IMR-90 (cell line): Measurements from ENCODE around the gene METTL2B.
"Not testable (repeated sequence)": the region's sequence is repeated elsewhere in the genome, so short reads cannot be mapped to it uniquely, and the experiment has no call there.

Experiments
- CEBPB ChIP-seq: IDR thresholded peaks from 2 replicates; pipeline ENCODE4 v1.6.1; 2012; ENCODE audit warnings: low read depth, low read length, improper control_type of control experiment
- CHD1 ChIP-seq: IDR thresholded peaks from 2 replicates; pipeline ENCODE4 v1.6.1; 2012; ENCODE audit warnings: low read depth, low read length, improper control_type of control experiment
- FOS ChIP-seq: fragments of 150-350 bp; IDR thresholded peaks from 2 replicates; pipeline ENCODE4 v1.6.1; 2016; ENCODE audit warnings: low read depth, low read length
- MAFK ChIP-seq: IDR thresholded peaks from 2 replicates; pipeline ENCODE4 v1.6.1; 2012; ENCODE audit warnings: low read depth, low read length, improper control_type of control experiment
- MAZ ChIP-seq: IDR thresholded peaks from 2 replicates; pipeline ENCODE4 v1.6.1; 2012; ENCODE audit warnings: low read depth, mild to moderate bottlenecking, low read length, improper control_type of control experiment, moderate library complexity, borderline replicate concordance
- MXI1 ChIP-seq: IDR thresholded peaks from 2 replicates; pipeline ENCODE4 v1.6.1; 2012; ENCODE audit warnings: low read depth, mild to moderate bottlenecking, low read length, moderate library complexity, borderline replicate concordance
- NFE2L2 ChIP-seq: fragments of 150-350 bp; IDR thresholded peaks from 2 replicates; pipeline ENCODE4 v1.6.1; 2016; ENCODE audit warnings: low read depth, mild to moderate bottlenecking, low read length
- POLR2A ChIP-seq: IDR thresholded peaks from 2 replicates; pipeline ENCODE4 v1.6.1; 2012; ENCODE audit warnings: mild to moderate bottlenecking, low read depth, low read length
- RAD21 ChIP-seq: IDR thresholded peaks from 2 replicates; pipeline ENCODE4 v1.6.1; 2012; ENCODE audit warnings: low read length, improper control_type of control experiment
- RFX5 ChIP-seq: IDR thresholded peaks from 2 replicates; pipeline ENCODE4 v1.8.0; 2012; ENCODE audit warnings: low read depth, mild to moderate bottlenecking, low read length, moderate library complexity
- SMC3 ChIP-seq: fragments of 150-350 bp; IDR thresholded peaks from 2 replicates; pipeline ENCODE4 v1.6.1; 2016; ENCODE audit warnings: low read depth, mild to moderate bottlenecking, antibody characterized with exemption, low read length, moderate library complexity
- TF ChIP-seq, protein P1 (sequence below): conservative IDR thresholded peaks from 2 replicates; pipeline ENCODE4 v1.5.1; 2012; ENCODE audit warnings: mild to moderate bottlenecking, low read depth, low read length, improper control_type of control experiment
- TF ChIP-seq, protein P2 (sequence below): fragments of 150-350 bp; IDR thresholded peaks from 2 replicates; pipeline ENCODE4 v1.6.1; 2016; ENCODE audit warnings: low read depth, mild to moderate bottlenecking, low read length, moderate library complexity, borderline replicate concordance
- TF ChIP-seq, protein P3 (sequence below): fragments of 150-350 bp; IDR thresholded peaks from 2 replicates; pipeline ENCODE4 v1.6.1; 2017; ENCODE audit warnings: mild to moderate bottlenecking, antibody characterized with exemption, low read length, low read depth

DNA sequence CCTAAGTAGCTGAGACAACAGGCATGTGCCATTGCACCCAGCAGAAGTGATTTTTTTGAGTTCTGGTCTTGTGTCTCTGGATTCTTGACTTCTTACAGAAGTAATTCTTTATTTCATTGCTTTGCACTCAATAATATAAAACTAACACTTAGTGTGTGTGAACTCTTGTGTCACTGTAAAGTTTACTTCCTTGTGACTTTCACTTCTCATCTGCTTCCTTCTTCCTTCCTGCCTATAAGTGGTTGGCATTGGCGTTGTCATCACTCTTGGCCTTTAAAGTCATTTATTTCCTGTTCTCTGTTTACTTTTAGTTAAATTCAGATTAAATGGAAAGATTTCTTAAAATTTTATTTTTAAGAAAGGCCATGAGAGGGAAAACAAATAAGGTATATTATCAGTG is 66.8 kb downstream of the METTL2B start:
- not testable (repeated sequence) for TF ChIP-seq NFE2L2, CEBPB, RAD21, CHD1, FOS, POLR2A, SMC3, MAZ, MXI1, MAFK, RFX5
- TF ChIP-seq, protein P1, sequence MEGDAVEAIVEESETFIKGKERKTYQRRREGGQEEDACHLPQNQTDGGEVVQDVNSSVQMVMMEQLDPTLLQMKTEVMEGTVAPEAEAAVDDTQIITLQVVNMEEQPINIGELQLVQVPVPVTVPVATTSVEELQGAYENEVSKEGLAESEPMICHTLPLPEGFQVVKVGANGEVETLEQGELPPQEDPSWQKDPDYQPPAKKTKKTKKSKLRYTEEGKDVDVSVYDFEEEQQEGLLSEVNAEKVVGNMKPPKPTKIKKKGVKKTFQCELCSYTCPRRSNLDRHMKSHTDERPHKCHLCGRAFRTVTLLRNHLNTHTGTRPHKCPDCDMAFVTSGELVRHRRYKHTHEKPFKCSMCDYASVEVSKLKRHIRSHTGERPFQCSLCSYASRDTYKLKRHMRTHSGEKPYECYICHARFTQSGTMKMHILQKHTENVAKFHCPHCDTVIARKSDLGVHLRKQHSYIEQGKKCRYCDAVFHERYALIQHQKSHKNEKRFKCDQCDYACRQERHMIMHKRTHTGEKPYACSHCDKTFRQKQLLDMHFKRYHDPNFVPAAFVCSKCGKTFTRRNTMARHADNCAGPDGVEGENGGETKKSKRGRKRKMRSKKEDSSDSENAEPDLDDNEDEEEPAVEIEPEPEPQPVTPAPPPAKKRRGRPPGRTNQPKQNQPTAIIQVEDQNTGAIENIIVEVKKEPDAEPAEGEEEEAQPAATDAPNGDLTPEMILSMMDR: not testable (repeated sequence)
- TF ChIP-seq, protein P2, sequence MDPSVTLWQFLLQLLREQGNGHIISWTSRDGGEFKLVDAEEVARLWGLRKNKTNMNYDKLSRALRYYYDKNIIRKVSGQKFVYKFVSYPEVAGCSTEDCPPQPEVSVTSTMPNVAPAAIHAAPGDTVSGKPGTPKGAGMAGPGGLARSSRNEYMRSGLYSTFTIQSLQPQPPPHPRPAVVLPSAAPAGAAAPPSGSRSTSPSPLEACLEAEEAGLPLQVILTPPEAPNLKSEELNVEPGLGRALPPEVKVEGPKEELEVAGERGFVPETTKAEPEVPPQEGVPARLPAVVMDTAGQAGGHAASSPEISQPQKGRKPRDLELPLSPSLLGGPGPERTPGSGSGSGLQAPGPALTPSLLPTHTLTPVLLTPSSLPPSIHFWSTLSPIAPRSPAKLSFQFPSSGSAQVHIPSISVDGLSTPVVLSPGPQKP: not testable (repeated sequence)
- TF ChIP-seq, protein P3, sequence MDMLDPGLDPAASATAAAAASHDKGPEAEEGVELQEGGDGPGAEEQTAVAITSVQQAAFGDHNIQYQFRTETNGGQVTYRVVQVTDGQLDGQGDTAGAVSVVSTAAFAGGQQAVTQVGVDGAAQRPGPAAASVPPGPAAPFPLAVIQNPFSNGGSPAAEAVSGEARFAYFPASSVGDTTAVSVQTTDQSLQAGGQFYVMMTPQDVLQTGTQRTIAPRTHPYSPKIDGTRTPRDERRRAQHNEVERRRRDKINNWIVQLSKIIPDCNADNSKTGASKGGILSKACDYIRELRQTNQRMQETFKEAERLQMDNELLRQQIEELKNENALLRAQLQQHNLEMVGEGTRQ: not testable (repeated sequence)
